Activated CD4-positive, alpha-beta T cell treated with anti-CD3 and anti-CD28 coated beads, Interleukin-10, Interleukin-2, amounts not matched to agents 100 ng/mL and 50 ng/mL, durations not matched to agents 16 hours and 8 hours (primary cell): ENCODE data around the gene KSR1.
"Not testable (repeated sequence)": the region's sequence is repeated elsewhere in the genome, so short reads cannot be mapped to it uniquely, and the experiment has no call there.

Experiments
- DNase-seq: peaks from one replicate; pipeline ENCODE4 v3.0.0-alpha.2; 2020

KSR1 gene

DNA sequence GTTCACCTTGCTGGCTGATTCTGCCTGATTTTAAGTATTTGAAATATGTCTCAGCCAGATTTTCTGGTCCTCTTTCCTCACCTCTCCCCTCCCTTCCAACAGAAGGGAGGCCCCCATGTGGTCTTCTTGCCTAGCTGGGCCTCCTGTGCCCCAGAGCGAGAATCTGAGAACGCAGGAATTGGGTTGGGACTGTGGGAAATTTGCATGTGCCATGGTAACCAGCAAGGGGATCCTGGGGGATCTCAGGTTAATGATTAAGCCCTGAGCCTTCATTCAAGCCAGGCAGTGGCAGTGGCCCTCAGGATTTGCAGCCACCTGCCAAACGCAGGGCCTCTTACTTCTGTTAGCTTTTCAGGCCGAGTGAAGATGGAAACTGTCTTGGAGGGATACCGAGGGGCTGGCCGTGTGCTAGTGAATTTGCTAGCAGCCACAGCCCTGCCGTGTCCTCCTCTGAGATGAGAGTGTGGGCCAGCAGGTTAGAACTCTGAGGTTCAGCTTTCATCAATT is 40.2 kb downstream of the KSR1 start:
- no peak for DNase-seq

DNA sequence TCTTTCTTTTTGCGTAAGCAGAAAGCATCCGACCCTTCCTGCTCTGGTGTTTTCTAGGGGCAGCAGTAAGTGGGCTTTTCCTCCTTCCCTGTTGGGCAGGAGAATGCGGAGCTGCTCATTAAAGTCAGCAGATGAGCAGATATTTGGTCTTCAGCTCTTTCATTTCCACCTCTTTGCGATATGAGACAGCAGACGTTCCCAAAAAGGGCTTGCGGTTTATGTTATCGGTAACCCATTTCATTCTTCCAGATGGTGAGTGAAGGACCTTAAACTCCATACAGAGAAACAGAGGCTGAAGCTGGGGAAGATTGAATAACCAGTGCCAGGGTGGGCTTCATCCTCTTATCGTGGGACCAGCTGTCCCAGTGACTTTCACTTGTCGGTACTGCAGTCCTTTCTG is 40.7 kb downstream of the KSR1 start:
- DNase-seq = no peak

DNA sequence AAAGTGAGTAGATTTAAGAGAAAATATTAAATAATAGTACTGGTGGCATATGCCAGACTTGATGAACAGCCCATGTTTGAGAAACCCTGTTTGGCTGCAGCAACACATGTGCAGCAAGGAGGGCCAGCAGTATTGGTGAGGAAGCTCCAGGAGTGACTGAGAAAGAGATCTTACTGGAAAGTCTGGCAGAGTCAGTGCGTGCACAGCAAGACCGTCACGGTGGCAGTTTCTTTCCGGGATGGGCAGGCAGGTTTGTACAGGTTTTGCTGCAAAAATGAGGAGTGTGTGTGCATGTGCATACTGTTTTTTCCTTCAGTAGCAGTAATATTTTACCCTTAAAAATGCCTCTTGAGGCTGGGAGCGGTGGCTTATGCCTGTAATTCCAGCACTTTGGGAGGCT is 41.4 kb downstream of the KSR1 start:
- DNase-seq = no peak

DNA sequence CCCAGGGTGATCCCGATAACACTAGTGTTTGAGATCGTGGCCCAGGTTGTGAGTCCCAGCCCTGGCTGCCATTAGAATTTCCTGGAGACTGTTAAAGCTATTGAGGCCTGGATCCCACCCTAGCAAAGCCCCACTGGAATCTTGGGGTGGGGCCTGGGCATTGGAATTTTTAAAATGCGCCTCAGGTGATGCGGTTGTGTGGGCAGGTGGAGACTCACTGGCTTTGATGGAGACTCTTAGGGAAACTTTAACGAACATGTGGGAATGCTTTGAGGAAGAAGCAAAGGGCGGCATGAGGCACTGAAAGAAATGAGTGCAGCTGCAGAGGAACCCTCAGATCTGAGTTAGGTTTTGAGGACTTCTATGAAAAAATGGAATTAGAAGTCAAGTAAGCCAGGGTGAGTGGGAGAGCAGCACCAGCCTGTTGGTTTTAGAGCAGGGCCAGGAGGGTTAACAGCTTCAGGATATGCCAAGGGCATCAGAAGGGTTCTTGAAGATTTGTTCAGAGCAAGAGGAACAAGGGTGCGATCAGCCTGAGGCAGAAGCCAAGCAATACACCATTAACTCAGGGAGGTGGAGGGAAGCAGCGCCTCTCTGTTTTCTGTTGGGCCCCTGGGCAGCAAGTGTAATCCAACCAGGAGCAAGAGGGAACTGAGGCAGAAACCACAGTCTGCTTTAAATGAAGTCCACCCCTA is 42.5 kb downstream of the KSR1 start:
- no peak for DNase-seq

DNA sequence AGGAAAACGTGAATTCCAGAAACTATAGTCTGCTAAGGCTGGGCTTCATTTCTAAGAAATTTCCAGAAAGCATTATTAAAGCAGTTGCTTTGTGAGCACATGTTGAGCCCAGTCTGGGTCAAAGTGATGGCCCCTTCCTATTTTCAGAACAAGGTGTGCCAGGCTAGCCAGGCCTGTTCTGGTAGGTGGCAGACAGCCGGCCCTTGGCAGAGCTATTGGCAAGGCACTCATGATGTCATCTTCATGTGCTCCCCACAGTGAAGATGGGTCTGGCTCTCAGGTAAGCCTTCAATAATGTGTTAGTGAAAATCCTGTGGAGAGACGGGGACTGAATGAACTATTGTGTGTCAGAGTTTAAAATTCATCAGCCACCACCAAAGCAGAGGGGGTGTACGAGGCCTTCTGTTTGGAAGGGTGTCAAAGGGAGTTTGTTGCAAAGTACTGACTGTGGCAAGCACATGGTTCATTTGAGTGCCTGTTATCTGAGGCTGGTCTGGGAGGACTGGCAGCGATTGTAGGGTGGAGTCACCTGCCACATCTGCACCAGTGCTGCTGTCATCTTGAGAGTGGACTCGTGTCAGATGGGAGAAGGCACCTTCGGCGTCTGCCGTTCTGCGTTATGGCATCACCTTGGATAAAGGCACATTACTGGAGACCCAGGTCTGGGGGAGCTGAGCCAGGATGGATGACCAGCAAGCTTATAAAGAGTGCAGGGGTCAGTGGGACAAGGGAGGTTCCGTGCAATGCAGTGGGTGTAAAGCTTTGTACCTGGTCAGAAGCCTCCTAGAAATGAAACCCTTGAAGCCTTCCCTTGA is 43.4 kb downstream of the KSR1 start:
- no peak for DNase-seq

DNA sequence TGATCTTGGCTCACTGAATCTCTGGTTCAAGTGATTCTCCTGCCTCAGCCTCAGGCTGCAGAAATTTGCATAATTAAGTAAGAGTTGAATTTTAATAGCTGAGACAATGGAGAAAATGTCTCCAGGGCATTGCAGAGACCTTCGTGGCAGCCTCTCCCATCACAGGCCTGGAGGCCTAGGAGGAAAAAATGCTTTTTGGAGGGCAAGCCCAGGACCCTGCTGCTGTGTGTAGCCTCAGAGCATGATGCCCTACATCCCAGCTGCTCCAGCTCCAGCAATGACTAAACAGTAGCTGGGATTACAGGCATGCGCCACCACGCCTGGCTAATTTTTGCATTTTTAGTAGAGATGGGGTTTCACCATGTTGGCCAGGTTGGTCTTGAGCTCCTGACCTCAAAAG is 45.1 kb downstream of the KSR1 start:
- not testable (repeated sequence) for DNase-seq

DNA sequence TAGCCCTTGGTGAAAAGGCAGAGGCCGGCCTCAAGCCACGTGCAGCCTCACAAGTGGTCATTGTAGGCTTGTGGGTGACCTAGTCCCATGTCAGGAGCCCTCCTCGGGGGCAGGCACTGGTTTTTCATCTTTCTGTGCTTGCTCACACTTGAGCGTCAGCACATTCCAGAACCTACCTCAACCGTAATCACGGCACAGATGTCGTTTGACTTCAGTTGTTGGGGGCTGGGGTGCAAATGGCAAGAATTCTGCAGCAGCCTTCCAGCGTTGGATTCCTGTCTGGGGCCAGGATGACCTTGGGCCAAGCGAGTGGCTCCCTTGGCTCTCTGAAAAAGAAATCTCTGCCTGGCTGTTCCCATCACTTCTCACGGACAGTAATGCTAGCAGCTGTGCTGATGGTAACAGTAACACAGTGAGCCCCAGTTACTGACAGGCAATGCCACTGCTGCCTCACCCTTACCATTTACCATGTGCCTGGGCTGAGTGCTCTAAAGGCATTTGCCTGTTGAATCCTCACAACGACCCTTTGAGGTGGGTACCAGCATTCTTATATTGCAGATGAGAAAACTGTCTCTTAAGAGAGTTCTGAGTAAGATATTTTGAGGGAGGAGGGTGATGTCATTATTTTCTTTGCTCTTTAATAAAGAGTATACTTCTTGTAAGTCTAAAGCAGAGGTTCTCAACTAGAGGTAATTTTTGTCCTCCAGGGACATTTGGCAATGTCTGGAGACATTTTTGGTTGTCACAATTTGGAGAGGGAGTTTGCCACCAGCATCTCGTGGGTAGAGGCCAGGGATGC is 46.5 kb downstream of the KSR1 start:
- DNase-seq = no peak

DNA sequence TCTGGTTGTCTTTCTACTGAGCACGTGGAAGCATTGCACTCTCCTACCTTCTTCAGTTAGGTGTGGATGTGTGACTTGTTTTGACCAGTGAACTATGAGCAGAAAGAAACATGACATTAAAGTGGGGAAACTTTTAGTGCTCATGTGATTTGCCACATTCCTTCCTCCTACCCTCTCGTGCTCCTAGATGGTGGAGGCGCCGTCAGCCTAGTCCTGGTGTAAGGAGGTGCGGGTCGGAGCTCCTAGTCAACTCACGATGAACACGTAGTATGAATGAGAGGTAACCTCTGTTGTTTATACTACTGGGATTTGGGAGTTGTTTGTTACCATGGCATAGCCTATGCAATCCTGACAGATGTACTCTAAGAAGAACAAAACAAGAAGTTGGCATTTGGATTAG is 47.4 kb downstream of the KSR1 start:
- no peak for DNase-seq

DNA sequence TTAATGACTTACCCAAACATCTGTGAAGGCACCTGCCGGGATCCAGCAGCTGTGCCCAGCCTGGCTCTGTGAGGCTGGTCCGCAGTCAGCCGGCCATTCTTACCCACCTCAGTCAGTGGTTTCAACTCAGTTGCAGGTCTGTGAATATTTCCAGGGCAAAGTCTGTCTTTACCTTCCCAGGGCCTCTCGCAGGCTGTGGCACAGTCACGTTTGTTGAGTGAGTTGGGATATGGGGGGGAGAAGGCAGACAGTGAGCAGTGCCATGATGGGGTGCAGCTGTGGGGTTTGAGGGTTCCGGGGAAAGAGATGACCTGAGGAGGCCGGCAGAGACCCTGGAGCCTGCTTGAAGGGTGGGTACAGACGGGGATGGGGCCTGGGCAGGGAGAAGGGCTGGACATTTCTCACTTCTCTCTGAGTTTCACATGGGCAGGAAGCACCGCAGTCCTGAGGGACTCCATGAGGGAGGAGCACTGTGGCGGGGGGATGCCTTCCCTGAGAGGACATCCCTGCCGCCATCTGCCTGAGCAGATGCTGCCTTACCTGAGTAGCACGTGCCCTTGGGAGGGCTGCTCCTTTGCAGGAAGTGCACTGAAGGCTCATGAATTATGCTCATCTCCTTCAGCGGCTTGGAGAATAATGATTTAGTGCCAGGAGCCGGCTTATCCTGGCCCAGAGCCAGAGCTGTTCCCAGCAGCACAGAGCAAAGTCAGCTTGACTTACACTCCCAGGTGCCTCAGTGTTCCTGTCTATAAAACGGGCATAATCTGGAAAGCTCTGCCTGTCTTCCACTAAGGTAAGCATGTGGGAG is 48.1 kb downstream of the KSR1 start:
- DNase-seq = no peak

DNA sequence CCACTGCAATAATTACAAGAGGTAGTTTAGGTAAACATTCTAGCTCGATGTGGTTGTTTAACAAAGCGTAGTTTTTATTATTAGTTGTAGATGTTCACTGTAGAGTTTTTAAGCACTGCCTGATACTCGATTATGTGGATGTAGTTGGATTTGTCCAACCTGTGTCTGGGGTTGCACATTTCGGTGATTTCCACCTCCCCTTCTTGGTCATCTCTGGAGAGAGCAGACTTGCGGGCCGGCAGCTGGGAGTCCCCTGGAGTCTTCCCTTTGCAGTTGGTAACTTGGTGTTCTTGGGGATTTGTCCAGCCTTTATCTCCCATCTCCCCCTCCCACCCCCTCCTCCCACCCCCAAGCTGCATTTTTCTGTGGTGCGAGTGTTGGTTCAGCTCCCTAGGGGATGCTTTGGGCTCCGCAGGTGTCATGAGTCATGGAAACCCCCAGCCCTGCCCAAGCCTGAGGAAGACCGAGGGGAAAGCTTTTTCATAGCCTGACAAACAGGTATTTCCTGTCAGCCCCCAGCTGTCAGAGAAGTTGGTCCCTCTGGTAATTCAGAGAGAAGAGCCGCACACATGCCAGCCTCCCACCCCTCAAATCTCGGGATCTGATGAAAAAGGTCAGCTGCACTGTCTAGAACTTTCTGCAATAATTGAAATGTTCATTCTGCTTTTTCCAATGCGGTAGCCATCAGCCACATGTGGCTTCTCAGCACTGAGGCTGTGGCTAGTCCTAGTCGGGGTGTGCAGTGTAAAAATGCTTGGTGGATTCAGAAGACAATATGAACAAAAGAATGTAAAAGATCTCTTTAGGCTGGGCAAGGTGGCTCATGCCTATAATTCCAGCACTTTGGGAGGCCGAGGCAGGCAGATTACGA is 50.3 kb downstream of the KSR1 start:
- peak; percentile 15 for DNase-seq

DNA sequence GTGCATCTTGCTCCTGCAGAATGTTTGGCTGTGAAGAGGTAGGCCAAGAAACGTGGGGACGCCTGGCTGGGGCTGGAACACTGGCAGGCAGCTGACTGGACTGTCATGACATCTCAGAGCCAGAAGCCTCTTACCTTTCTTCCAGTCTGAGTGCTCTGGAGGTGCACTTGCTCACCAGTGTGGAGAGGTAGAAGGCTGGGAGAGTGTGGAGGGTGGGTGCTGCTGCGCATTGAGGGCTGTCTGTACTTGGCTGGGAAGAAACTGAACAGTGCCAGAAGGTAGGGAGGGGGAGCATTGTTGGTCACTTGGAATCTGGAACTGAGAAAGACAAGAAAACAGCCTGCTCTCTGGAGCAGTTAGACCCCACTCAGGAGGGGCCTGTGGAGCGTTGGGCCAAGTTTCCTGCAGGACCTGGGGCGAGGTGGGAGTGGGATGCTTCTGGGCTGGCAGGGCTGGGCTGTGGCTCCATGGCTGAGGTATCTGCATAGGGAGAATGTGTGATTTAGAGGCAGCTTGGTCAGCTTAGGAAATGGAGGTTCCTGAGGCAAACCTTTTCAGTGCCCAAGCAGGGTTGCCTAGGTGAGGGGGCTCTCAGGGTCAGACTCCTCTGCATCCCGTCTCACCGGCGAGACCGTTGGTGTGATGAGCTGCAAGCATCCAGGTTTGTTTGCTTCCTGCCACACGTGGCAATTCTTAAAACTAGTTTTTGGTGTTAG is 55.1 kb downstream of the KSR1 start:
- no peak for DNase-seq

DNA sequence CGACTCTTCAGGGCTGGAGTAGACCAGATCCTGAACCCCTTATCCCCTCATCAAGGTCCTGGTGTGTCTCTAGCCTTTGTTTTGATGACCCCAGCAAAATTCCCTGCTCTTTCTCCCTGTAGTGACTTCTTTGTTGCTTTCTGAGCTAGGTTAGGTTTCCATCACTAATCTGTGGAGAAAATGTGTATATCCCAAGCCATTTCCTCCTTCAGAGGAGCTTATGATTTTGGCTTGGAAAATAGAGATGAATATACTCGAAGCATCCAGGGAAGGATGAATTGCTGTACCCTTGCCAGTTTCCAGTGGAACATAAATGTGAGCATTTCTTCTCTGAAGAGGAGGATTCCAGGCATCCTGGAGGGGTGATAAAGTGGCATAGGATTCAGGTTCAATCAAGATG is 55.8 kb downstream of the KSR1 start:
- DNase-seq = no peak

DNA sequence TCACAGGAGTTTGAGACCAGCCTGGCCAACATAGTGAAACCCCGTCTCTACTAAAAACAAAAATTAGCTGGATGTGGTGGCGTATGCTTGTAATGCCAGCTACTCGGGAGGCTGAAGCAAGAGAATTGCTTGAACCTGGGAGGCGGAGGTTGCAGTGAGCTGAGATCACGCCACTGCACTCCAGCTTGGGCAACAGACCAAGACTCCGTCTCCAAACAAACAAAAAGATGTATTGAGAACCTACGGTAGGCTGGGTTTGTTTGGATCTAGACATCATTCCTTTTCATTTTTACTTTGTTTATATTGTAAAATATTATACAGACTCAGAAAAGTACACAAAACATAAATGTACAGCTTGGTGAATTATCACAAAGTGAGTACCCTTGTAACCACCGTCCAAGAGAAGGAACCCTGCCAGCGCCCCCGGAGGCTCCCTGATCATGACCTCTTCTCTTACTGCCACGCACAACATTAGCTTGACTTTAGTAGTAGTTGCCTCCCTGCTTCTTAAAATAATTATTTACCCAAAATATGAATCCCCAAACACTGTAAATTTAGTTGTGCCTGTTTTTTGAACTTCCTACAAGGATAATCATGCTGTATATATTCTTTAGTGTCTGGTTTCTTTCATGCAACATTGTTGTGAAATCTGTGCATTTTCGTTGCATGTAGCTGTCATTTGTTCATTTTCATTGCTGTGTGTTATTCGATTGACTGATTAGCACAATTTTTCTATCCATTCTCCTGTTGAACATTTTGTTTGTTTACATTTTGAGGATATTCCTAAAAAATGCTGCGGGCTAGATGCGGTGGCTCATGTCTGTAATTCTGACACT is 56.5 kb downstream of the KSR1 start:
- DNase-seq = no peak

DNA sequence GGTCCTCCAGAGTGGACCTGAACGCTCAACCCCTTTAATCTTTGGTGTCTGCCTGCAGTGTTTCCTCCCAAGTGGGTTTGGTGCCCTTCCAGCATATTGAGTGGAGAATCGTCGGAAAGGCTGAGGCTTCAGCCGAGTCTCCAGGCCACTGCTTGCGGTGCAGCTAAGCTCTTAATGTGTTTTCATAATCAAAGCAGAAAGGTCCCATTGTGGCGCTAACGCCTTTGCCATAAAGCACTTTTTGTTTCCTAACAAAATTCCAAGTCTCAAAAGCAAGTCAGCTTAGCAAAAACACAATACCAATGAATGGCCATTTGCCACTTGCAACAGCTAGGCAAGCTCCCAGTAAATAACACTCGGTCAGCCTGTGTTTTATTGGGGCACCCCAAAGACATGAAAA is 57.6 kb downstream of the KSR1 start:
- no peak for DNase-seq

DNA sequence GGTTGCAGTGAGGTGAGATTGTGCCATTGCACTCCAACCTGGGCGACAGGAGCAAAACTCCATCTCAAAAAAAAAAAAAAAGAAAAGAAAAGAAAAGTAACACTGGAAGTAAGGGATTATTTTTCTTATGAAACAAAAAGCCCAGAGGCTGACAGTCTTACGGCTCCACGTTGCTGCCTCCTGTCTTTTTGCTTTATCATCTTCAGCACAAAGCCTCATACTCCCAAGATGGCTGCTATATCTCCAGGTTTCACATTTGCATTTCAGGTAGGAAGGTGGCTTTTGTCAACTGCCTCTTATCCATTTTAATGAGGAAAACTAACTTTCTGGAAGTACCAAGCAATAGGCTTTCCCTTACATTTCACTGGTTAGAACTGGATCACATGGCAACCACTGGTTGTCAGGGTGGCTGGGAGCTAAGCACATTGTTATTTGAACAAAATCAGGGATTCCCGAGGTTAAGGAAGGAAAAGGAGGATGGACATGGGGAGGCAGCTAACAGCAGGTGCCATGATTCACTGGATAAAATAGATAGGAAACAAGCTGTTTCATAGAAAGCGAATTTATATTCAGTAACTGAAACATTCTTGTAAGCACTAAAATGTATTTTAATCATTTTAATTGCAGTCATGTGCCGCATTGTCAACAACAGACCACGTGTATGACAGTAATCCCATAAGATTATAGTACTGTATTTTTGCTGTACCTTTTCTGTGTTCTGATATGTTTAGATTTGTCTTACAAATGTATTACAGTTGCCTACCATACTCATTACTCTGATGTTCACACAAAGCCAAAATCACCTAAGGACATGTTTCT is 58.6 kb downstream of the KSR1 start:
- DNase-seq = no peak

DNA sequence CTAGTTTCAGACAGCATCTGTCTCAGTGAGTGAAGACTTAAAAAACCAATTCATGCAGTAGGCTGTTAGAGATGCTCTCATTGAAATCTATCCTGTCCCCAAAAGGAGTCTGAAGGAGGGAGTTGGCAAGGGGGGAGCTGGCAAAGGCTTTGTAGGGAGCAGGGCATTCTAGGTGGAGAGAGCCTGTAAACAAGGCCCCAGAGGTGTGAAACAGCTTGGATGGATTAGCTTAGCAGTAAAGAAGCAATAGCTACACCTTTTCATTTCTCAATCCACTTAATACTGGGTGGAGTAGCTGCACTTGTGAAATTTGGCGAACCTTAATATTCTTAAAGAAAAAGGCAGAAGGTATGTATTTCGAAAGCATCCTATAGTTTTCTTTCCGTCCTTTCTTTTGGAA is 61.8 kb downstream of the KSR1 start:
- no peak for DNase-seq

DNA sequence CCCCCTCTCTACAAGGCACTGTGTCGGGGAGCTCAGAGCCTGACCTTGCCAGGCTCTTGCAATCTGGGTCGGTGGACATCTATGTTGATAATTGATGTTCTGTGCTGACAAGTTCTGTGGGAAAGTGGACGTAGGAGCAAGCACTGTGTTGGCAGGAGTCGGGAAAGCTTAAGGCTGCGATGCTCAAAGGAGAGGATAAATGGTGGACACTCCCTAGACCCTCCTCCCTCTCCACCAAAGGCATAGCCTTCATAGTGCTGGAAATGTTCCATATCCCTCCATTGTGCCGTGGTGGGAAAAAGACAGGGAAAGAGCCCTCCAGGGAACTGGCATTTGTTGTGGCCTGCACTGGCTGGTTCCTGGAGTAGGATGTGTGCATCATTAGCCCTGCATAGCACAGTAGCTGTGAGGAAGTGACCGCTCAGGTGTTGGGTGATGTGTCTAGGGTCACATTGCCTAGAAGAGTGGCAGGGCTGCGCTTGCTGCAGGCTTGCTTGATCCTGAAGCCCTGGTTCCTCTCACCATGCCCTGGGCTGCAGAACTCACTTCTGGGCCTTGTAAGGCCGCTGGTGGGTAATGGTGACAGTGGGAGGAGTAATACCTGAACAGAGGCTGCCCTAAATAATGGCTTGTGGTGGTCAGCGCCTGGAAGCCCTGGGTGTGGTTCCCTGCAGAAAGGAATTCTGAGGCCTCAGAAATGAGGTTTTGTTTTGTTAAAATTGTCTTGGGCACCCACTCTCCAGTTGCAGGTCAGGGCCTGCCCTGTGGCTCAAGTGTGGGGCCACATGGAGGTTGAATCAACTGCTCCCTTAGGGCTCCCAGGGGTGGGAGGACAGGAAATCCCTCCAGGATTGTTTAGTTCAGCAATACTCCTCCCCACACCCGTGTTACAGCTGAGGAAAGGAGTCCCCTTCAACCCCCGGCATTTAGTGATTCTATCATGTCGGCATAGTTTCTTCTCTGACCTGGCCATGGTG is 62.6 kb downstream of the KSR1 start:
- no peak for DNase-seq

DNA sequence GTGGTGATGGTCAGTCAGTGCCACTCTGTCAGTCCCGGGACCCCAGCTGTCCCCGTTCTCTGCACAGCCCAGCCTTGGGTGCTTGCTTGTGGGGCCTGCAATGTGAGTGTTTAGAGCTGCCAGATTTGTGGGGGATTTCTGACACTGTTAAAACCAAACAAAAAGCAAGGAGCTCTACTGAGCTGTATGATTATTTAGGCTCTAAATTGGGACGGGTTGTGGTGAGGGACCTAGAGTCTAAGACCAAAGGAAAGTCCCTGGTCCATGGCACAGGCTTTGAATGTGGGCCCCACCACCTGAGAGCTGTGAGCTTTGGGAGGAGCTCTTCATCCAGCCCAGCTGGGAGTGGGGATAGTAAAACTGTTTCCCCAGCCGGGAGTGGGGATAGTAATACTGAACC is 63.3 kb downstream of the KSR1 start:
- DNase-seq = no peak
